Esophagus squamous epithelium (tissue), 4 donors: Measurements from ENCODE around the gene AUTS2.

ENCODE experiments used
- CTCF ChIP-seq, 6 experiments: fragments of 450-650 bp in 4 of 6; fragments of 200-600 bp in 2 of 6; sonication (generic) in 2 of 6; IDR thresholded peaks; one replicate each; pipeline ENCODE4 v1.5.1; 2016 to 2019; ENCODE audit warnings: antibody characterized with exemption in 6 of 6, mild to moderate bottlenecking in 4 of 6, moderate library complexity in 4 of 6
- POLR2A ChIP-seq, 4 donors: fragments of 450-650 bp; IDR thresholded peaks; one replicate each; pipeline ENCODE4 v1.6.1; 2017; ENCODE audit warnings: antibody characterized with exemption in 4 of 4, mild to moderate bottlenecking in 4 of 4, moderate library complexity in 3 of 4

DNA sequence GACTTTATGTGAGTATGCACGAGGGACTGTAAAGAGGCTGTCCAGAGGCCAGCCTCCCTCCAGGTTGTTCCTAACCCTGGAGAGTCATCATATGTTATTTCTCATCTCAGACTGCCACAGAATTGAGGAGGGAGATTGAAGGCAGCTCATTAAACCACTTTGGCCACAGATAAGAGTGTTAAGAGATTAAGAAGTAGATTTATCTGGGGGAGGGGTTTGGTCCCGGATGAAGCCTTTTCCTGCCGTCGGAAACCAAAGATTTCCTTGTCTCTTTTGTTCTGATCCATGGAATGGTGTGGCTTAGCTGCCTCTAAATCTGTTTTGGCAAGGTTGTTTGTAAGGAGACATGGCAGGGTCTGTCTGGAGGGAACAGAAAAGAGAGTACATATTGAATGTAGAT is 338.8 kb downstream of the AUTS2 start:
- TF ChIP-seq CTCF (IDR thresholded peaks at IDR 0.05) (no peak), POLR2A (IDR thresholded peaks at IDR 0.05) (no peak)
